GM18951 (cell line): ENCODE results near the gene SPSB1.

Experiments used
- POLR2A ChIP-seq: IDR thresholded peaks from 4 replicates; pipeline ENCODE4 v1.6.1; 2011; ENCODE audit warnings: mild to moderate bottlenecking; ENCODE audit not compliant: insufficient read length, insufficient read depth; ENCODE audit errors: extremely low read depth
- in situ Hi-C: fragments of 300-500 bp; cut with MboI; formaldehyde crosslinking; loops from one replicate; pipeline ENCODE4 v1.12.0; 2022; ENCODE audit warnings: low sequenced_read_pairs, mixed read lengths, inconsistent platforms; ENCODE audit not compliant: unreplicated experiment

SPSB1 gene

GRCh38 chr1:9250411-9251381 lies 42.0 kb upstream of the SPSB1 start:
- TF ChIP-seq POLR2A = no peak
- in situ Hi-C loops = no loop called here

- in situ Hi-C loops = no loop called here
- TF ChIP-seq POLR2A = no peak
These were observed 41.2 kb upstream of the SPSB1 start for GRCh38 chr1:9251501-9251900.

- TF ChIP-seq POLR2A = no peak
- in situ Hi-C loops = no loop called here
These were observed 39.7 kb upstream of the SPSB1 start for GRCh38 chr1:9253004-9253403.

GRCh38 chr1:9253453-9254105 lies 39.1 kb upstream of the SPSB1 start:
- in situ Hi-C loops = no loop called here
- TF ChIP-seq POLR2A = no peak

GRCh38 chr1:9256332-9256731 lies 36.4 kb upstream of the SPSB1 start:
- in situ Hi-C loops = no loop called here
- no peak for TF ChIP-seq POLR2A

- in situ Hi-C loops = no loop called here
- TF ChIP-seq POLR2A = no peak
These were observed 34.8 kb upstream of the SPSB1 start for GRCh38 chr1:9257851-9258250.

- no peak for TF ChIP-seq POLR2A
- in situ Hi-C loops = no loop called here
These were observed 34.1 kb upstream of the SPSB1 start for GRCh38 chr1:9258629-9259028.

- in situ Hi-C loops = no loop called here
- TF ChIP-seq POLR2A = no peak
These were observed 32.5 kb upstream of the SPSB1 start for GRCh38 chr1:9260059-9260766.

- in situ Hi-C loops = no loop called here
- no peak for TF ChIP-seq POLR2A
These were observed 31.2 kb upstream of the SPSB1 start for GRCh38 chr1:9261496-9261895.

GRCh38 chr1:9262096-9262986 lies 30.4 kb upstream of the SPSB1 start:
- TF ChIP-seq POLR2A = no peak
- in situ Hi-C loops = no loop called here

- no peak for TF ChIP-seq POLR2A
- in situ Hi-C loops = no loop called here
These were observed 29.3 kb upstream of the SPSB1 start for GRCh38 chr1:9263276-9263855.
